SK-N-SH (cell line): ENCODE data around the gene ARHGAP25. TPM values are rescaled to one million over a fixed set of nuclear protein-coding genes. Genes with fewer than 3 reads are reported as not detected.

Experiments used
- CTCF ChIA-PET: fragments of 300-600, 350-600 bp; formaldehyde crosslinking; extraction: SDS; loops from one replicate; lab custom pipeline; 2021; lab: Yijun Ruan, JAX
- POLR2A ChIA-PET: fragments of 350-600 bp; sonication (Branson Sonifier 250); formaldehyde crosslinking; extraction: SDS; loops from one replicate; lab custom pipeline; 2020; ENCODE audit warnings: antibody characterized with exemption, inconsistent platforms; lab: Yijun Ruan, JAX
- DNase-seq: peaks from one replicate; pipeline ENCODE4 v3.0.0; 2012
- H2AFZ ChIP-seq: fragments of 200-600 bp; sonication (generic); 2 replicates; pipeline ENCODE4 v1.8.1; 2016; ENCODE audit warnings: antibody characterized with exemption, mild to moderate bottlenecking, low read depth
- H3F3A ChIP-seq: fragments of 200-600 bp; sonication (generic); replicated peaks from 2 replicates; pipeline ENCODE3; 2016; ENCODE audit warnings: antibody characterized with exemption, mild to moderate bottlenecking; ENCODE audit not compliant: insufficient read depth
- H3K27ac ChIP-seq, 2 experiments: fragments of 200-500 bp in 1 of 2; fragments of 200-600 bp in 1 of 2; sonication (Bioruptor generic) in 1 of 2; sonication (generic), shearing (Covaris generic) in 1 of 2; 2 replicates each; pipeline versions ENCODE4 v1.5.1 to v1.6.1; 2014 to 2016; ENCODE audit warnings: low read depth in 2 of 2, inconsistent platforms in 1 of 2, low read length in 1 of 2, mild to moderate bottlenecking in 1 of 2, mixed read lengths in 1 of 2
- H3K27me3 ChIP-seq: fragments of 200-600 bp; sonication (generic), shearing (Covaris generic); 2 replicates; pipeline ENCODE4 v1.6.1; 2016; ENCODE audit warnings: mixed run types; ENCODE audit not compliant: insufficient read depth
- H3K36me3 ChIP-seq, 2 experiments: fragments of 200-500 bp in 1 of 2; fragments of 200-600 bp in 1 of 2; sonication (Bioruptor generic) in 1 of 2; sonication (generic) in 1 of 2; replicated peaks in 1 of 2; 2 replicates each; pipeline versions ENCODE3 to v1.5.1; 2014 to 2016; ENCODE audit warnings: low read length in 1 of 2, mild to moderate bottlenecking in 1 of 2; ENCODE audit not compliant: insufficient read depth in 2 of 2, control insufficient read depth in 1 of 2
- H3K4me1 ChIP-seq, 2 experiments: fragments of 200-500 bp in 1 of 2; fragments of 200-600 bp in 1 of 2; sonication (Bioruptor generic) in 1 of 2; sonication (generic), shearing (Covaris generic) in 1 of 2; 2 replicates each; pipeline versions ENCODE4 v1.5.1 to v1.6.1; 2014 to 2016; ENCODE audit warnings: low read depth in 1 of 2, low read length in 1 of 2, mixed run types in 1 of 2; ENCODE audit not compliant: insufficient read depth in 2 of 2, control insufficient read depth in 1 of 2
- H3K4me2 ChIP-seq: fragments of 200-600 bp; sonication (generic), shearing (Covaris generic); 2 replicates; pipeline ENCODE4 v1.6.1; 2017; ENCODE audit warnings: mixed run types
- H3K4me3 ChIP-seq, 2 experiments: fragments of 200-500 bp in 1 of 2; fragments of 200-600 bp in 1 of 2; sonication (Bioruptor generic) in 1 of 2; sonication (generic), shearing (Covaris generic) in 1 of 2; 2 replicates each; pipeline versions ENCODE4 v1.5.1 to v1.8.1; 2014 to 2016; ENCODE audit warnings: low read depth in 2 of 2, inconsistent platforms in 1 of 2, low read length in 1 of 2, mild to moderate bottlenecking in 1 of 2, mixed read lengths in 1 of 2, moderate library complexity in 1 of 2
- H3K79me2 ChIP-seq: fragments of 200-600 bp; sonication (generic); 2 replicates; pipeline ENCODE4 v1.8.1; 2017; ENCODE audit warnings: mild to moderate bottlenecking; ENCODE audit not compliant: insufficient read depth
- H3K9ac ChIP-seq: fragments of 200-600 bp; sonication (generic); 2 replicates; pipeline ENCODE4 v1.6.1; 2017; ENCODE audit warnings: mixed run types
- H3K9me2 ChIP-seq: fragments of 200-600 bp; sonication (generic); 2 replicates; pipeline ENCODE4 v1.6.1; 2017; ENCODE audit warnings: mixed run types
- H3K9me3 ChIP-seq: fragments of 200-600 bp; sonication (generic); 2 replicates; pipeline ENCODE4 v1.6.1; 2017; ENCODE audit warnings: mixed run types, mild to moderate bottlenecking, moderate library complexity
- H4K20me1 ChIP-seq: fragments of 200-600 bp; sonication (generic); 2 replicates; pipeline ENCODE4 v1.6.1; 2017; ENCODE audit warnings: mild to moderate bottlenecking, mixed run types; ENCODE audit not compliant: insufficient read depth
- CTCF ChIP-seq: fragments of 200-600 bp; sonication (generic); IDR thresholded peaks from 2 replicates; pipeline ENCODE4 v1.6.1; 2017; ENCODE audit warnings: antibody characterized with exemption, mild to moderate bottlenecking, moderate library complexity
- EP300 ChIP-seq, 2 experiments: IDR thresholded peaks; 2 replicates each; pipeline versions ENCODE4 v1.4.0 to v1.6.1; 2012; ENCODE audit warnings: borderline replicate concordance in 1 of 2, low read depth in 1 of 2, low read length in 1 of 2
- EZH2phosphoT487 ChIP-seq: fragments of 200-600 bp; sonication (generic); IDR thresholded peaks from 2 replicates; pipeline ENCODE4 v1.6.1; 2017; ENCODE audit warnings: low read depth, mixed run types, mild to moderate bottlenecking, antibody characterized with exemption, moderate library complexity, borderline replicate concordance
- GABPA ChIP-seq: IDR thresholded peaks from 2 replicates; pipeline ENCODE4 v1.4.0; 2012; ENCODE audit warnings: low read depth, mild to moderate bottlenecking
- NRF1 ChIP-seq: IDR thresholded peaks from 2 replicates; pipeline ENCODE4 v1.6.1; 2012; ENCODE audit warnings: low read depth, mild to moderate bottlenecking, low read length
- PBX3 ChIP-seq: IDR thresholded peaks from 2 replicates; pipeline ENCODE4; 2012
- POLR2AphosphoS5 ChIP-seq: IDR thresholded peaks from 2 replicates; pipeline ENCODE4 v1.6.1; 2012; ENCODE audit warnings: low read depth, low read length
- REST ChIP-seq: IDR thresholded peaks from 2 replicates; pipeline ENCODE4 v1.6.1; 2012; ENCODE audit warnings: mild to moderate bottlenecking, low read depth, low read length, moderate library complexity
- RXRA ChIP-seq: IDR thresholded peaks from 2 replicates; pipeline ENCODE4 v1.4.0; 2012; ENCODE audit warnings: low read depth, mild to moderate bottlenecking, borderline replicate concordance
- SMC3 ChIP-seq: IDR thresholded peaks from 2 replicates; pipeline ENCODE4 v1.6.1; 2012; ENCODE audit warnings: low read depth, low read length, improper control_type of control experiment
- USF2 ChIP-seq: fragments of 150-350 bp; IDR thresholded peaks from 2 replicates; pipeline ENCODE4 v1.6.1; 2017; ENCODE audit warnings: antibody characterized with exemption, low read length, low read depth, borderline replicate concordance
- ZBTB33 ChIP-seq: IDR thresholded peaks from 2 replicates; pipeline ENCODE4 v1.4.0; 2012; ENCODE audit warnings: low read depth, borderline replicate concordance
- WGBS: methylation state at CpG from one replicate; pipeline ENCODE4 v1.1.6; 2017; ENCODE audit warnings: low lambda C conversion rate; 5-methylcytosine and 5-hydroxymethylcytosine counted together
- polyA plus RNA-seq, 3 experiments: library from polyadenylated mRNA; depleted of rRNA; stranded (reverse); fragments of >200 nt; gene quantifications; 2 replicates each; pipeline ENCODE4 v1.2.3, GENCODE V29; 2012

Gene ARHGAP25
- polyA plus RNA-seq, 1 of the 3 experiments (the other 2 are of a cell fraction): not detected

- no peaks in the 10 kb centered on the region for H3K36me3 ChIP-seq
- no peak for DNase-seq
- no peak for TF ChIP-seq PBX3
- no peak for TF ChIP-seq EP300 (IDR thresholded peaks at IDR 0.05; ENCODE audit: borderline replicate concordance in 1 of 2, low read depth in 1 of 2, low read length in 1 of 2)
- no peak for TF ChIP-seq ZBTB33
- TF ChIP-seq POLR2AphosphoS5: no peak
- TF ChIP-seq GABPA: no peak
- no peak for TF ChIP-seq CTCF
- 85% methylated on average over 1 of the region's 1 CpG for WGBS
- H2AFZ ChIP-seq: no peak overlapping the region
- H3K9ac ChIP-seq: no peak overlapping the region
- no peaks in the 10 kb centered on the region for H3K9me3 ChIP-seq
- ChIA-PET CTCF (no interaction called here), POLR2A (no interaction called here)
- H3K79me2 ChIP-seq: no peaks in the 10 kb centered on the region
- H3K4me2 ChIP-seq: no peak overlapping the region
- no peak overlapping the region for H3K27ac ChIP-seq
- no peaks in the 10 kb centered on the region; a peak in 1 of 4 replicates for H3K4me1 ChIP-seq
- H3K27me3 ChIP-seq: no peaks in the 10 kb centered on the region
- no peaks in the 10 kb centered on the region for H3K9me2 ChIP-seq
- H3K4me3 ChIP-seq: no peak overlapping the region
- no peaks in the 10 kb centered on the region for H4K20me1 ChIP-seq
- H3F3A ChIP-seq: no peaks in the 10 kb centered on the region
Measured at GRCh38 chr2:68687018-68687417, 47.6 kb upstream of the ARHGAP25 start.

- Histone ChIP-seq H3K9me3 (no peaks in the 10 kb centered on the region), H3K27ac (no peak overlapping the region), H3K4me3 (no peak overlapping the region), H3K79me2 (no peaks in the 10 kb centered on the region), H3K36me3 (no peaks in the 10 kb centered on the region), H3F3A (no peaks in the 10 kb centered on the region), H3K4me2 (no peak overlapping the region), H3K9ac (no peak overlapping the region), H3K9me2 (no peaks in the 10 kb centered on the region), H3K27me3 (no peaks in the 10 kb centered on the region), H4K20me1 (no peaks in the 10 kb centered on the region), H2AFZ (no peak overlapping the region), H3K4me1 (peaks cover 0 to 5% of the 10 kb centered on the region in 2 experiments; a peak in 3 of 4 replicates)
- ChIA-PET POLR2A (no interaction called here), CTCF (interaction anchor here (1.8 to 2.0 kb wide), 2 partner anchors 19 to 94 kb away, joined by 6 to 10 read pairs; no protein-coding TSS in a partner anchor)
- no peak for DNase-seq
- 49% methylated on average over 7 of the region's 7 CpGs for WGBS
- no peak for TF ChIP-seq NRF1
- TF ChIP-seq EZH2phosphoT487: no peak
- TF ChIP-seq REST: no peak
- no peak for TF ChIP-seq USF2
- no peak for TF ChIP-seq SMC3
- no peak for TF ChIP-seq RXRA
Measured at GRCh38 chr2:68689553-68690537, 44.8 kb upstream of the ARHGAP25 start.
